RWPE1 (cell line): Measurements from ENCODE around the gene LRRC15.

Experiments used
- CTCF ChIA-PET: fragments of 350-600 bp; sonication (Branson Sonifier 250); formaldehyde crosslinking; extraction: SDS; loops from one replicate; lab custom pipeline; 2021; lab: Yijun Ruan, JAX
- POLR2A ChIA-PET: fragments of 400-600 bp; formaldehyde crosslinking; extraction: SDS; loops from one replicate; lab custom pipeline; 2020; ENCODE audit warnings: antibody characterized with exemption; ENCODE audit not compliant: low non-redundant PET; lab: Yijun Ruan, JAX
- DNase-seq: peaks from one replicate; pipeline ENCODE4 v3.0.0; 2012; ENCODE audit warnings: low spot score
- H3K27ac ChIP-seq: fragments of 450-650 bp; 2 replicates; pipeline ENCODE4 v1.5.1; 2017
- CTCF ChIP-seq: fragments of 450-650 bp; conservative IDR thresholded peaks from 2 replicates; pipeline ENCODE4 v1.5.1; 2017; ENCODE audit warnings: low read depth, mild to moderate bottlenecking

Gene LRRC15

GRCh38 chr3:194315088-194315964 lies 54.2 kb downstream of the LRRC15 start:
- POLR2A ChIA-PET, result no interaction called here
- peak overlapping the region; percentile 80 for H3K27ac ChIP-seq
- peak; percentile 82 for DNase-seq
- TF ChIP-seq CTCF, result peak; percentile 91
- CTCF ChIA-PET, result interaction anchor here (0.5 to 1.6 kb wide), 43 partner anchors 8 to 656 kb away, joined by 3 to 42 read pairs (median 3); partner anchors contain the start of gene HES1

- no peak for TF ChIP-seq CTCF
- DNase-seq, result no peak
- peak overlapping the region; percentile 80 for H3K27ac ChIP-seq
- ChIA-PET CTCF (interaction anchor here (0.9 kb wide), 1 partner anchor 174 kb away, joined by 3 read pairs; no protein-coding TSS in a partner anchor), POLR2A (no interaction called here)
Observed at GRCh38 chr3:194314388-194315068, 55.0 kb downstream of the LRRC15 start.

GRCh38 chr3:194313560-194314387 lies 55.8 kb downstream of the LRRC15 start:
- H3K27ac ChIP-seq, result peak overlapping the region; percentile 80
- ChIA-PET CTCF (interaction anchor here (0.6 to 1.6 kb wide), 4 partner anchors 128 to 533 kb away, joined by 3 to 5 read pairs (median 3); no protein-coding TSS in a partner anchor), POLR2A (no interaction called here)
- DNase-seq, result no peak
- TF ChIP-seq CTCF, result no peak

GRCh38 chr3:194312743-194313281 lies 56.7 kb downstream of the LRRC15 start:
- DNase-seq, result no peak
- TF ChIP-seq CTCF, result no peak
- H3K27ac ChIP-seq, result peak overlapping the region; percentile 80
- ChIA-PET CTCF (interaction anchor here (0.9 to 1.6 kb wide), 2 partner anchors 128 to 532 kb away, joined by 3 to 5 read pairs; no protein-coding TSS in a partner anchor), POLR2A (no interaction called here)

- ChIA-PET CTCF (interaction anchor here (1.6 kb wide), 1 partner anchor 532 kb away, joined by 5 read pairs; no protein-coding TSS in a partner anchor), POLR2A (no interaction called here)
- no peak for TF ChIP-seq CTCF
- DNase-seq, result no peak
- H3K27ac ChIP-seq, result peak overlapping the region; percentile 80
Observed at GRCh38 chr3:194312186-194312742, 57.3 kb downstream of the LRRC15 start.
